T follicular helper cell (primary cell): ENCODE data around the gene BCAP29.
"Not testable (repeated sequence)": the region's sequence is repeated elsewhere in the genome, so short reads cannot be mapped to it uniquely, and the experiment has no call there.

Source experiments
- DNase-seq: peaks from one replicate; pipeline ENCODE4 v3.0.0-alpha.2; 2020; ENCODE audit warnings: low read depth

BCAP29 gene

GRCh38 chr7:107622894-107623293, 42.8 kb downstream of the BCAP29 start:
- DNase-seq = no peak

GRCh38 chr7:107627002-107627401, 47.0 kb downstream of the BCAP29 start:
- no peak for DNase-seq

GRCh38 chr7:107628461-107629064, 48.5 kb downstream of the BCAP29 start:
- no peak for DNase-seq

- no peak for DNase-seq
Observed at GRCh38 chr7:107630342-107630741, 50.3 kb downstream of the BCAP29 start.

DNA sequence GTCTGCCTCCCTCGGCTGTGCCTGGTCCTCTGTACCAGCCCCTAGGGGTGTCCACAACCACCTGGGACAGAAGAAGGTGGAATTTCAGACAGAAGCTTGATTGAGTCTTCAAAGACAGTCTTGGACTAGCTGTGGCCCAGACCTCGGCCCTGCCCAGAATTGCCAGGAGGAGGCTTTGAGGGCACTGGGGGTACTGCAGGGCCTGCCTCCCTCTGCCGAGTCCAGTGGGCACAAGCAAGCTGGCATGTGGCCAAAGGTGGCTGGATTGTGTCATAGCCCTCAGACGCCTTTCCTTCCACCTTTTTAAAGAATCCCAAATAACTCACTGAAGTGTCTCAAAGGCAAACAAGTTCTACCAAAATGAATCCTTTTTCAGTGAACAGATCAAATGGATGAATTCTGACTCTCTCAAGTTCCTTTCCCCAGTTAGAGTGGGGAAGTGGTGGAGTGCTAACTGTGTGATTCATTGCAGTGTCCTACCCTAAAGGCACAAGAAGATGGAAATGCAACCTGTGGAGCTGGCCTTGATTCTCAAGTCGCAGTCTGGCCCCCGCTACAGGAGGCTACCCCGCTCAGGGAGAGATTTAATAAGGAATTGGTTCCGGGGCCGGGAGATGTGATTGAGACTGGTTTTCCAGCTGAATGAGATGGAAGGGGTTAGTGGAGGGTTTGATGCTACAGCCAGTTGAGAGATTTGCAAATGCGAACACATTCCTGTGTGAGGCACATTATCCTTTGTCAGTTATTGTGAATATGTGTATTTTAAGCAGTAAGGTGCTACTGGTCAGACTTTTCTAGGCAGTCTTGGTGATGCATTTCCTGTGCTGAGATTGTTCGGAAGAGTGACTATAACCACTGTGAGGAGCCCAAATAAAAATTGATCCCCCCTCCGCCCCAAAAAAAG, 51.8 kb downstream of the BCAP29 start:
- no peak for DNase-seq

DNA sequence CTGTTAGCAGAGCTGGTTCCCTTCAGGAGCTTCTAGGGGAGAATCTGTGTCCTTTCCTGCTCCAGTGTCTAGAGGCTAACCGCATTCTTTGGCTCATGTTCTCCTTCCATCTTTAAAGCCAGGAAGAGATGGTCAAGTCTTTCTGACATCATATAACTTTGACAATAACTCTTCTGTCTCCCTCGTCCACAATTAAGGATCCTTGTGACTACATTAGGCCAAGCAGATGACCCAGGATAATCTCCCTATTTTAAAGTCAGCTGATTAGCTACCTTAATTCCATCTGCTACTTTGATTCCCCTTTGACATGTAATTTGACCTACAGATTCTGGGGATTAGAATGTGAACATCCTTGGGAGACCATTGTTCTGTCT, 52.4 kb downstream of the BCAP29 start:
- no peak for DNase-seq

GRCh38 chr7:107638594-107638993, 58.5 kb downstream of the BCAP29 start:
- DNase-seq = no peak

DNA sequence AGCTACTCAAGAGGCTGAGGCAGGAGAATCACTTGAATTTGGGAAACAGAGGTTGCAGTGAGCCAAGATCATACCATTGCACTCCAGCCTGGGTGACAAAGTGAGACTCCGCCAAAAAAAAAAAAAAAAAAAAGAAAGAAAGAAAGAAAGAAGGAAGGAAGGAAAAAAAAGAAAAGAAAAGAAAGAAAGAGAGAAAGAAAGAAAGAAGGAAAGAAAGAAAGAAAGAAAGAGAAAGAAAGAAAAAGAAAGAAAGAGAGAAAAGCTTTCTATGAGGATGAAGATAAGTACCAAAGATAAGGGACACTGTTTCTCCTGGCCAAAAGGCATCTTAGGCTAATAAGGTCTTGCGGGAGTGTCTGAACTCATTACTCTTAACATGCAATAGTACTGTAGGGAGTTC, 59.0 kb downstream of the BCAP29 start:
- not testable (repeated sequence) for DNase-seq

- DNase-seq = no peak
Observed at GRCh38 chr7:107641676-107642075, 61.6 kb downstream of the BCAP29 start.

- DNase-seq = no peak
Observed at GRCh38 chr7:107642501-107642900, 62.5 kb downstream of the BCAP29 start.

DNA sequence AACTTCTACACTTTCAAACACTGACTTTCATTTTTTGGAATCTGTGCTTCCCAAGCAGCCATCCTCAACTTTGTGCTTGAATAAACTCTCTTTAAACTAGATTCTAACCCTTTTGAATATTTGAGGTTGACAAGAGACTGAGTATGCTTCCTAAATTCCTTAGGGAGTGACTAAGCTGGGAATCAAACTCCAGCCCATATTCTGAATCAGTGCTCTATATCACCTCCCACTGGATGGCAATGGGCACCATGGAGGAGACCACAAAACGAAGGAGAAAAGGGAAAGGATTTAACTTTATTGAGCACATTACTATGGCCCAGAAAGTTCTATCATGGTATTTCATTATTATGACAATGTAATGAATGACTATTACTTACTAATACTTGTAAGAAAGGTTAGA, 63.4 kb downstream of the BCAP29 start:
- DNase-seq = no peak

- no peak for DNase-seq
Observed at GRCh38 chr7:107643938-107644308, 63.9 kb downstream of the BCAP29 start.

GRCh38 chr7:107644309-107644974, 64.4 kb downstream of the BCAP29 start:
- no peak for DNase-seq

GRCh38 chr7:107652642-107653041, 72.6 kb downstream of the BCAP29 start:
- no peak for DNase-seq

GRCh38 chr7:107658467-107658866, 78.4 kb downstream of the BCAP29 start:
- DNase-seq = no peak

DNA sequence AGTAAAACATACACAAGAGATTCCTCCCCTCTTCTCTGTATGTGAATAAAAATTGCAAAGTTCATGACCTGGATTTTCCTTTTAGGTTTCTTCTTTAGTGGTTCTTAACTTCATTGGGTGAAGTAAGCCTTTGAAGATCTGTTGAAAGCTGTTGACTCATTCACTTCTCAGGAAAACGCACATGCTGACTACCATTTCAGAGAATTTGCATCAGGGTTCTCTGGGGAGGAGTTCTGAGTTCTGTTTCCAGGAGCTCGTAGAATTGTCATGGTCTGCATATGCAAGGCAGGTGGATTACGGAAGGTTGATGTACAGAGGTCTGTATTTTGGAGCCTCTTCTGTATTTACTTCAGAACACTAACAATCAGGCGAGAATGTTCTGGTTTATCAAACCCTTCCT, 79.6 kb downstream of the BCAP29 start:
- DNase-seq = no peak

- no peak for DNase-seq
Observed at GRCh38 chr7:107660381-107661080, 80.5 kb downstream of the BCAP29 start, which contains the start of gene SLC26A4. Gene SLC26A4 (plus strand): TSS chr7:107660828. CDS start chr7:107661642, 814 bp downstream.

DNA sequence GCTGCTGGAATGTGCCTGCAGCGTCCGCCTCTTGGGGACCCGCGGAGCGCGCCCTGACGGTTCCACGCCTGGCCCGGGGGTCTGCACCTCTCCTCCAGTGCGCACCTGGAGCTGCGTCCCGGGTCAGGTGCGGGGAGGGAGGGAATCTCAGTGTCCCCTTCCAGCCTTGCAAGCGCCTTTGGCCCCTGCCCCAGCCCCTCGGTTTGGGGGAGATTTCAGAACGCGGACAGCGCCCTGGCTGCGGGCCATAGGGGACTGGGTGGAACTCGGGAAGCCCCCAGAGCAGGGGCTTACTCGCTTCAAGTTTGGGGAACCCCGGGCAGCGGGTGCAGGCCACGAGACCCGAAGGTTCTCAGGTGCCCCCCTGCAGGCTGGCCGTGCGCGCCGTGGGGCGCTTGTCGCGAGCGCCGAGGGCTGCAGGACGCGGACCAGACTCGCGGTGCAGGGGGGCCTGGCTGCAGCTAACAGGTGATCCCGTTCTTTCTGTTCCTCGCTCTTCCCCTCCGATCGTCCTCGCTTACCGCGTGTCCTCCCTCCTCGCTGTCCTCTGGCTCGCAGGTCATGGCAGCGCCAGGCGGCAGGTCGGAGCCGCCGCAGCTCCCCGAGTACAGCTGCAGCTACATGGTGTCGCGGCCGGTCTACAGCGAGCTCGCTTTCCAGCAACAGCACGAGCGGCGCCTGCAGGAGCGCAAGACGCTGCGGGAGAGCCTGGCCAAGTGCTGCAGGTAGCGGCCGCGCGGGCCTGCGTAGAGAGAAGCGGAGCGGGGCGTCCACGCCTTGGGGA, 81.2 kb downstream of the BCAP29 start:
- no peak for DNase-seq

DNA sequence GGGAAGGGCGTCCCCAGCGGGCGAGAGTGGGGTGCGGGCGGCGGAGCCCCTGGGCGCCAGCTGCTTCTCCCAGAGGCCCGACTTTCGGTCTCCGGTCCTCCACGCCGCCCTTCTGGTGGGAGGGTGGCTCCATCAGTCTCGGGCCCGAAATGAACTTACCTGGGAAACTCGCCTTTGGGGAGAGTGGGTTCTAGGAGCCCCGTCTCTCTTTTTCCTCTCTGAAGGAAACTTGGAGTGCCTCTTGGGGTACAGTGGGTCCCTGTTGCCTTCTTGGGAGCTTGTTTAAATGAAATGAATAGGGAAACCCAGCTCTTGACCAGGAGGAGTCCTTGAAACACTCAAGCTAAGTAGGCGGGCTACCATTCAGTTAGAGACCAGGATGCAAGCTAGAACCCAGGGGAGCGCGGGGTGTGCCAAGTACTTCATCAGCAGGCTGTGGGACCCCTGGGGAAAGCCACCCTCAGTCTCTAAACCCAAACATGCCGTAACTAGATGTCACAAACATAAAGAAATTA, 81.9 kb downstream of the BCAP29 start:
- no peak for DNase-seq

- DNase-seq = no peak
Observed at GRCh38 chr7:107663196-107663595, 83.2 kb downstream of the BCAP29 start.

DNA sequence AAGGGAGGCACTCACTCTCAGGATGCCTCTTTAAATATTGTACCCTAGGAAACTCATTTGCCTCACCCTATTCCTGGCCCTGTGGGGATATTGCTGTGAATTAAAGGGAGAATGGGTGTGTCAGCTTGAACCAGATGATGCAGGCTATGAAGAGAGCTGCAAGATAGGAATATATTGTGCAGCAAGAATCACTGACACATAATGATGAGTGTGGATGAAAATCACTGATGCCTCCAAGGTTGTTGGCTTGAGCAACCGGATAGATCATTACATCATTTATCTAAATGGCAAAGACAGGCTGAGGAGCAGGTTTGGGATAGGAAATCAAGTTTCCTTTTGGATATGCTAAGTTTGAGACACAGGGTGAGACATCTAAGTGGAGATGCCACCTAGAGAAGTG, 86.7 kb downstream of the BCAP29 start:
- no peak for DNase-seq
